PC-9 (cell line): Measurements from ENCODE around the gene SHC2. TPM values are rescaled to one million over a fixed set of nuclear protein-coding genes. Genes with fewer than 3 reads are reported as not detected.
"Not testable (repeated sequence)": the region's sequence is repeated elsewhere in the genome, so short reads cannot be mapped to it uniquely, and the experiment has no call there.

ENCODE experiments used
- BruUV-seq: library from RNA; stranded (reverse); fragments of 400-500 nt; replicated peaks from 2 replicates; lab custom pipeline; 2021; lab: Mats Ljungman, UMichigan
- CTCF ChIA-PET: fragments of 300-600 bp; sonication (Branson Sonifier 250); formaldehyde crosslinking; loops from one replicate; lab custom pipeline; 2022; ENCODE audit warnings: antibody characterized with exemption; lab: Charles Lee
- POLR2A ChIA-PET: fragments of 300-600 bp; sonication (Branson Sonifier 250); formaldehyde crosslinking; loops from one replicate; lab custom pipeline; 2022; ENCODE audit warnings: antibody characterized with exemption; ENCODE audit not compliant: unreplicated experiment; lab: Charles Lee
- DNase-seq, 2 experiments: peaks; one replicate each; pipeline versions ENCODE4 v3.0.0 to v3.0.0-alpha.2; 2015 to 2022; ENCODE audit warnings: mixed read lengths in 1 of 2
- H2AFZ ChIP-seq: fragments of 200-600 bp; sonication (generic); 2 replicates; pipeline ENCODE4 v1.8.1; 2017; ENCODE audit warnings: antibody characterized with exemption
- H3F3A ChIP-seq: fragments of 200-600 bp; sonication (generic); 2 replicates; pipeline ENCODE4 v1.8.1; 2017; ENCODE audit warnings: antibody characterized with exemption, mild to moderate bottlenecking, low read depth; ENCODE audit not compliant: insufficient read depth
- H3K27ac ChIP-seq: fragments of 200-600 bp; sonication (generic); 2 replicates; pipeline ENCODE4 v1.6.1; 2016; ENCODE audit warnings: mixed run types
- H3K27me3 ChIP-seq: fragments of 200-600 bp; sonication (generic); 2 replicates; pipeline ENCODE4 v1.6.1; 2016; ENCODE audit warnings: low read depth, mixed run types; ENCODE audit not compliant: insufficient read depth
- H3K36me3 ChIP-seq: fragments of 200-600 bp; sonication (generic); 2 replicates; pipeline ENCODE4 v1.6.1; 2016; ENCODE audit warnings: low read depth, mixed run types
- H3K4me1 ChIP-seq: fragments of 200-600 bp; sonication (generic); replicated peaks from 2 replicates; pipeline ENCODE4 v1.6.1; 2016; ENCODE audit warnings: mixed run types; ENCODE audit not compliant: insufficient read depth
- H3K4me2 ChIP-seq: fragments of 200-600 bp; sonication (generic); 2 replicates; pipeline ENCODE4 v1.6.1; 2017; ENCODE audit warnings: mixed run types
- H3K4me3 ChIP-seq: fragments of 200-600 bp; sonication (generic); 2 replicates; pipeline ENCODE4 v1.6.1; 2016; ENCODE audit warnings: mixed run types
- H3K79me2 ChIP-seq: fragments of 200-600 bp; sonication (generic); 2 replicates; pipeline ENCODE4 v1.6.1; 2017; ENCODE audit warnings: low read depth, mixed run types
- H3K9me2 ChIP-seq: fragments of 200-600 bp; sonication (generic); 2 replicates; pipeline ENCODE4 v1.8.1; 2017; ENCODE audit warnings: mild to moderate bottlenecking; ENCODE audit not compliant: insufficient read depth
- H3K9me3 ChIP-seq: fragments of 200-600 bp; sonication (generic); 2 replicates; pipeline ENCODE4 v1.8.1; 2016; ENCODE audit warnings: low read depth; ENCODE audit not compliant: insufficient read depth
- H4K20me1 ChIP-seq: fragments of 200-600 bp; sonication (generic); 2 replicates; pipeline ENCODE4 v1.8.1; 2017; ENCODE audit not compliant: insufficient read depth
- CTCF ChIP-seq: fragments of 200-600 bp; sonication (generic); conservative IDR thresholded peaks from 2 replicates; pipeline ENCODE4 v1.6.1; 2017; ENCODE audit warnings: mixed run types, antibody characterized with exemption, mild to moderate bottlenecking, moderate library complexity
- EZH2 ChIP-seq: fragments of 200-600 bp; sonication (generic); IDR thresholded peaks from 2 replicates; pipeline ENCODE4 v1.8.0; 2017; ENCODE audit warnings: antibody characterized with exemption, low read depth
- intact Hi-C: fragments of 100-400 bp; cut with micrococcal nuclease; formaldehyde crosslinking; loops from one replicate; pipeline ENCODE4 v1.10.0; 2022; ENCODE audit not compliant: unreplicated experiment
- total RNA-seq: library from RNA; stranded (reverse); gene quantifications from 2 replicates; pipeline ENCODE4 v1.2.3, GENCODE V29; 2021

Gene SHC2
- total RNA-seq, 1 experiment from 2014 or later, result 0.70 TPM

GRCh38 chr19:423691-424466 is 37.0 kb downstream of the SHC2 start:
- intact Hi-C loops, result no loop called here
- Histone ChIP-seq H3K79me2 (no peaks in the 10 kb centered on the region), H3K4me2 (no peak overlapping the region), H3K36me3 (no peaks in the 10 kb centered on the region), H3F3A (no peaks in the 10 kb centered on the region), H4K20me1 (no peaks in the 10 kb centered on the region), H2AFZ (no peak overlapping the region), H3K27ac (no peak overlapping the region), H3K27me3 (peaks cover 67% of the 10 kb centered on the region), H3K4me1 (no peaks in the 10 kb centered on the region), H3K9me3 (no peaks in the 10 kb centered on the region), H3K9me2 (no peaks in the 10 kb centered on the region), H3K4me3 (no peak overlapping the region)
- ChIA-PET POLR2A (no interaction called here), CTCF (no interaction called here)
- TF ChIP-seq EZH2 (no peak), CTCF (no peak)
- no peak for DNase-seq
- no TSS peak for BruUV-seq

GRCh38 chr19:422917-423226 is 38.0 kb downstream of the SHC2 start:
- H3K4me3 ChIP-seq, H4K20me1 ChIP-seq, H3K4me2 ChIP-seq, H3K9me2 ChIP-seq, BruUV-seq, H3F3A ChIP-seq, H2AFZ ChIP-seq, H3K79me2 ChIP-seq, H3K4me1 ChIP-seq, intact Hi-C loops, CTCF ChIA-PET, H3K27ac ChIP-seq, DNase-seq, POLR2A ChIA-PET, H3K9me3 ChIP-seq, H3K36me3 ChIP-seq: not testable (repeated sequence)
- H3K27me3 ChIP-seq, result peaks cover 77% of the 10 kb centered on the region

GRCh38 chr19:422213-422916 is 38.5 kb downstream of the SHC2 start:
- no peak for DNase-seq
- TF ChIP-seq EZH2, result no peak
- TF ChIP-seq CTCF, result no peak
- Histone ChIP-seq H3K79me2 (no peaks in the 10 kb centered on the region), H4K20me1 (no peaks in the 10 kb centered on the region), H3K36me3 (no peaks in the 10 kb centered on the region), H3K4me2 (no peak overlapping the region), H3K4me1 (no peaks in the 10 kb centered on the region), H2AFZ (no peak overlapping the region), H3K9me3 (no peaks in the 10 kb centered on the region), H3K4me3 (no peak overlapping the region), H3K27ac (no peak overlapping the region), H3K27me3 (peaks cover 82% of the 10 kb centered on the region), H3K9me2 (no peaks in the 10 kb centered on the region), H3F3A (no peaks in the 10 kb centered on the region)
- no TSS peak for BruUV-seq
- ChIA-PET POLR2A (no interaction called here), CTCF (no interaction called here)
- intact Hi-C loops, result no loop called here
